ENCODE measurements around the gene SLC36A4. TPM values are rescaled to one million over a fixed set of nuclear protein-coding genes. Genes with fewer than 3 reads are reported as not detected.

SLC36A4 gene
- total and polyA plus RNA-seq, 9 of the 15 experiments (the other 6 are each of a cell fraction or from before 2014, with no cell fraction given), result 1.4 to 8.0 (median 5.4) TPM

DNA sequence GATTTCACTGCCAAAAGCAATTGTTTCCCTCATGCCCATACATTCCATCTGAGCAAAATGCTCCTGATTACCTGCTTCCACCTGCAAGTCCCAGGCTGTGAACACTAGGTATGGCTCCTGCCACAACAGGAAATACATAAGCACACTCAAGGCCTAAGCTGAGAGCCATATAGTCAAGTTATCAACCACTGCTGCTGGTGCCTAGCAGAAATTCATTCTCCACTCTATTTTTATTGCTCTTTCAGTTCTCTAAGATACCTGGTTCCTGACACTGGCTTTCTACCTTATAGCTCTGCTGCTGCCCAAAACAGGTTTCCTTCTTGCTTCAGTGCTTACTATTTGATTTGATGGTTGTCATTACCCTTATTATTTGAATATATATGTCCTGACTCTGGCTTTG is 31.6 kb downstream of the SLC36A4 start:
- ATAC-seq (no peak), DNase-seq (ENCODE audit: extremely low read depth in 1 of 4, low spot score in 3 of 4) (no peak), FAIRE-seq (no peak)
- intact Hi-C loops (cut with micrococcal nuclease) (no loop called here), in situ Hi-C loops (cut with MboI) (no loop called here)
- Histone ChIP-seq H2AFZ (ENCODE audit: low read depth, low read length) (no peak overlapping the region), H3K79me2 (ENCODE audit: control insufficient read depth, insufficient read depth, low read length) (no peaks in the 10 kb centered on the region), H3K36me3 (ENCODE audit: control insufficient read depth, insufficient read depth, low read length) (no peaks in the 10 kb centered on the region), H3K9me1 (ENCODE audit: control insufficient read depth, insufficient read depth, low read length) (no peaks in the 10 kb centered on the region), H3K27ac (ENCODE audit: extremely low read depth, low read depth, low read length) (no peak overlapping the region), H3K4me3 (no peak overlapping the region), H3K9ac (ENCODE audit: insufficient read depth in 1 of 2, low read depth in 2 of 2, low read length in 2 of 2) (no peak overlapping the region), H4K20me1 (replicated peaks; ENCODE audit: control insufficient read depth, insufficient read depth, low read length) (no peaks in the 10 kb centered on the region), H3K27me3 (ENCODE audit: control insufficient read depth in 2 of 2, insufficient read depth in 2 of 2, low read length in 2 of 2) (no peaks in the 10 kb centered on the region; a peak in 1 of 5 replicates), H3K9me3 (replicated peaks; ENCODE audit: control insufficient read depth, insufficient read depth, low read depth, low read length) (no peaks in the 10 kb centered on the region), H3K4me2 (ENCODE audit: insufficient read depth, low read length) (no peak overlapping the region), H3K4me1 (replicated peaks in 1 of 2; ENCODE audit: control insufficient read depth in 2 of 2, insufficient read depth in 2 of 2, low read length in 2 of 2) (no peaks in the 10 kb centered on the region)
- ChIA-PET POLR2A (no interaction called here), CTCF (ENCODE audit: low intra/inter-chr PET ratio) (no interaction called here)
- TF ChIP-seq SP1 (CRISPR knock-in tag; IDR thresholded peaks at IDR 0.05), result no peak
- TF ChIP-seq SMAD1 (IDR thresholded peaks at IDR 0.05; ENCODE audit: low read depth, low read length, partially characterized antibody), result no peak
- TF ChIP-seq NFATC3 (IDR thresholded peaks at IDR 0.05), result no peak
- TF ChIP-seq MEF2A (IDR thresholded peaks at IDR 0.05; ENCODE audit: control insufficient read depth, low read depth, low read length), result no peak
- TF ChIP-seq, protein P1, sequence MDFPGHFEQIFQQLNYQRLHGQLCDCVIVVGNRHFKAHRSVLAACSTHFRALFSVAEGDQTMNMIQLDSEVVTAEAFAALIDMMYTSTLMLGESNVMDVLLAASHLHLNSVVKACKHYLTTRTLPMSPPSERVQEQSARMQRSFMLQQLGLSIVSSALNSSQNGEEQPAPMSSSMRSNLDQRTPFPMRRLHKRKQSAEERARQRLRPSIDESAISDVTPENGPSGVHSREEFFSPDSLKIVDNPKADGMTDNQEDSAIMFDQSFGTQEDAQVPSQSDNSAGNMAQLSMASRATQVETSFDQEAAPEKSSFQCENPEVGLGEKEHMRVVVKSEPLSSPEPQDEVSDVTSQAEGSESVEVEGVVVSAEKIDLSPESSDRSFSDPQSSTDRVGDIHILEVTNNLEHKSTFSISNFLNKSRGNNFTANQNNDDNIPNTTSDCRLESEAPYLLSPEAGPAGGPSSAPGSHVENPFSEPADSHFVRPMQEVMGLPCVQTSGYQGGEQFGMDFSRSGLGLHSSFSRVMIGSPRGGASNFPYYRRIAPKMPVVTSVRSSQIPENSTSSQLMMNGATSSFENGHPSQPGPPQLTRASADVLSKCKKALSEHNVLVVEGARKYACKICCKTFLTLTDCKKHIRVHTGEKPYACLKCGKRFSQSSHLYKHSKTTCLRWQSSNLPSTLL (IDR thresholded peaks at IDR 0.05), result no peak
- TF ChIP-seq, protein P2, sequence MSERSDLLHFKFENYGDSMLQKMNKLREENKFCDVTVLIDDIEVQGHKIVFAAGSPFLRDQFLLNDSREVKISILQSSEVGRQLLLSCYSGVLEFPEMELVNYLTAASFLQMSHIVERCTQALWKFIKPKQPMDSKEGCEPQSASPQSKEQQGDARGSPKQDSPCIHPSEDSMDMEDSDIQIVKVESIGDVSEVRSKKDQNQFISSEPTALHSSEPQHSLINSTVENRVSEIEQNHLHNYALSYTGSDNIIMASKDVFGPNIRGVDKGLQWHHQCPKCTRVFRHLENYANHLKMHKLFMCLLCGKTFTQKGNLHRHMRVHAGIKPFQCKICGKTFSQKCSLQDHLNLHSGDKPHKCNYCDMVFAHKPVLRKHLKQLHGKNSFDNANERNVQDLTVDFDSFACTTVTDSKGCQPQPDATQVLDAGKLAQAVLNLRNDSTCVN (CRISPR knock-in tag; IDR thresholded peaks at IDR 0.05), result no peak
- BruUV-seq (replicated peaks), result no TSS peak
